Activated CD4-positive, CD25-positive, alpha-beta regulatory T cell treated with anti-CD3 and anti-CD28 coated beads, Interleukin-2, amount 50 U/mL, for 72 hours (primary cell): ENCODE measurements around the gene DAND5.
"Not testable (repeated sequence)": the region's sequence is repeated elsewhere in the genome, so short reads cannot be mapped to it uniquely, and the experiment has no call there.

Experiments used
- DNase-seq: peaks from one replicate; pipeline ENCODE4 v3.0.0; 2021

The DAND5 gene

DNA sequence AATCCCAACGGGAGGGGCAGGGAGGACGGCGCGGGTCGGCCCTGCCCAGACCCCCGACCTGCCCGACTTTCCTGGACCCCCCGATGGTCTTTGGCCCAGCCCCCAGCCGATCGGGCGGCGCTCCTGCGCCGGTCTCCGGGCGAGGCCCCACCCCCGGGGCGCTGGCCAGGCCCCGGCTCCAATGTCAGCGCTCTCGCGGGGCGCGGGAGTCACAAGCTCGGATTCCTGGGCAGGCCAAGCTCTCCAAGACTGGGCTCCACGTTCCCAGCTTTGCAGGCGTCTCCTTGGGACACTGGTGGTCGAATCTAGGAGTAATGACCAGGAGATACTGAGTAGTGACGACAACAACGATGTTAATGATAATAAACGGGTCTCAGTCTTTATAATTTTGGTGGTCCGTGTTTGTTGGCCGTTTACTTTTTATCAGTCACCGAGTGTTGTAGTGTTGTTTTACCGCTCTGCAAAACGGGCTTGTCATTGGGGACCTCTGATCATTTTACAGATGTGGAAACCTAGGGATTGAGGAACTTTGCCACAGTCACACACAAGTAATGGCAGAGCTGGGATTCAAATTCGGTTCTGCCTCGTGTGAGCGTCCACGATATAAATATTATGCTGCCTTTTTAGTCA lies 23.2 kb upstream of the DAND5 start:
- DNase-seq: peak; percentile 68

DNA sequence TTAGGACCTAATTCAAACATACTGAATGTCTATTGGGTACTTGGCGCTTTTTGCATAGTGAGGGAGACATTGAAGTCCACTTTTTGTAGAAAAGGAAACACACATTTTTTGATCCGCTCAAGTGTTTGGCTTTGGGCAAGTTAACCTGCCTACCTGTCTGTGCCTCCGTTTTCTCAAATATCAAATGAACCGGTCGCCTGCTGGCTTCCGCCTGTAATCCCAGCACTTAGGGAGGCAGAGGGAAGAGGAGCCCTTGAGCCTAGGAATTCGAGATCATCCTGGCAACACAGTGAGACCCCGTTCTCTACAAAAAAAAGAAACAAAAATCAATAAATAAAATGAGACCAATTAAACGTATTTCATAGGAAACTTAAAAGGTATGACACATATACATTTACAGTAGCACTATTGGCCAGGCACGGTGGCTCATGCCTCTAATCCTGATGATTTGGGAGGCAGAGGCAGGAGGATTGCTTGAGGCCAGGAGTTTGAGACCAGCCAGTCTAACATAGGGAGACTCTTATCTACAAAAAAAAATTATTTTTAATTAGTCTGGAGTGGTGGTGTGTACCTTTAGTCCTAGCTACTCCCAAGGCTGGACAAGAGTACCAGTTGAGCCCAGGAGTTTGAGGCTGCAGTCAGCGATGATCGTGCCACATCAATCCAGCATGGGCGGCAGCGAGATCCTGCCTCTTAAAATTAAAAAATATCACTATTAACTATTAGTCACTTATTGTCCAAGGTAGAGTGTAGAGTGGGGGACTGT lies 22.5 kb upstream of the DAND5 start:
- DNase-seq: no peak

DNA sequence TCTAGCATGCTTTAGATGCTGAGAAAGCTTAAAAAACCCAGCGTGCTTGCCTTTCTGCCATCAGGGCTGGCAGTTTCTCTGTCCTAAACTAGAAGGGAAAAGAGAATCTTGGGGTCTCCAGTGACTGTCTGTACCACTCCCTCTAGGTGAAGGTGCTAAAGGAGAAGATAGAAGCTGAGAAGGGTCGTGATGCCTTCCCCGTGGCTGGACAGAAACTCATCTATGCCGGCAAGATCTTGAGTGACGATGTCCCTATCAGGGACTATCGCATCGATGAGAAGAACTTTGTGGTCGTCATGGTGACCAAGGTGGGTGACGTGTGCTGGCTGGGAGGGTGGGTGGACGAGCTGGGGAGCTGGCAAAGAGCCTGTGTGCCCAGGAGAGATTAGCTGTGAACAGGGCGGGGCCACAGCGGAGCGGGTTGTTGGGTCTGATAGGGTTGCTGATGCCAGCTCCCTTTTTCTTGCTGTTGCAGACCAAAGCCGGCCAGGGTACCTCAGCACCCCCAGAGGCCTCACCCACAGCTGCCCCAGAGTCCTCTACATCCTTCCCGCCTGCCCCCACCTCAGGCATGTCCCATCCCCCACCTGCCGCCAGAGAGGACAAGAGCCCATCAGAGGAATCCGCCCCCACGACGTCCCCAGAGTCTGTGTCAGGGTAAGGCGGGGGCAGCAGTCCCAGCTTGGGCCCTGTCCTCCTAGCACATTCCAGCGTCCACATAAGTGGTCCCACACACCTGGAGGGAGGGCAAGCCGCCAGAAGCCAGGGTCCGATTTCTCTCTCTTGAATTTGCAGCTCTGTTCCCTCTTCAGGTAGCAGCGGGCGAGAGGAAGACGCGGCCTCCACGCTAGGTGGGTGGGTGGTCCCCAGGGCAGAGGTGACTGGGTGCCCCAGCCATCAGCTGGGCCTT lies 21.4 kb upstream of the DAND5 start:
- no peak for DNase-seq

DNA sequence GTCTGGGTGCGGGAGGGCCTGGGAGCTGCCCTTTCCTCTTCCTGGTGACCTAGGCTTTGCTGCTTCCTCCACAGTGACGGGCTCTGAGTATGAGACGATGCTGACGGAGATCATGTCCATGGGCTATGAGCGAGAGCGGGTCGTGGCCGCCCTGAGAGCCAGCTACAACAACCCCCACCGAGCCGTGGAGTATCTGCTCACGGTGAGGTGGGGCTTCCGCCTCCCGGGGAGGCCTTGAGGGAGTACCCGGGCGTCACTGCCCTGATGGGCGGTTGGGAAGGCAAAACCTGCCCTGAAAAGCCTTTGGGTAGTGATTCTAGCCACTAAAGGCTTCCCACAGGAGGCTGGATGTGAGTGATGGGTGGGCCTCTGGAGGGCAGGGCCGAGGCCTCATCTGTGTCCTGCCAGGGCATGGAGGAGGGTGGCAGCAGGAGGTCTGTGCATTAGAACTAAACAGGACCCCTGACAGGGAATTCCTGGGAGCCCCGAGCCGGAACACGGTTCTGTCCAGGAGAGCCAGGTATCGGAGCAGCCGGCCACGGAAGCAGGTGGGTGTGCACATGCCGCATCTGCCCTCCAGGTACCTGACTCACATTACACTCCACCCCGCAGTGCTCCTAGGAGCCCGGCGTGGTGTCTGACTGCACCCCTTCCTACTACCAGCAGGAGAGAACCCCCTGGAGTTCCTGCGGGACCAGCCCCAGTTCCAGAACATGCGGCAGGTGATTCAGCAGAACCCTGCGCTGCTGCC lies 20.6 kb upstream of the DAND5 start:
- no peak for DNase-seq

DNA sequence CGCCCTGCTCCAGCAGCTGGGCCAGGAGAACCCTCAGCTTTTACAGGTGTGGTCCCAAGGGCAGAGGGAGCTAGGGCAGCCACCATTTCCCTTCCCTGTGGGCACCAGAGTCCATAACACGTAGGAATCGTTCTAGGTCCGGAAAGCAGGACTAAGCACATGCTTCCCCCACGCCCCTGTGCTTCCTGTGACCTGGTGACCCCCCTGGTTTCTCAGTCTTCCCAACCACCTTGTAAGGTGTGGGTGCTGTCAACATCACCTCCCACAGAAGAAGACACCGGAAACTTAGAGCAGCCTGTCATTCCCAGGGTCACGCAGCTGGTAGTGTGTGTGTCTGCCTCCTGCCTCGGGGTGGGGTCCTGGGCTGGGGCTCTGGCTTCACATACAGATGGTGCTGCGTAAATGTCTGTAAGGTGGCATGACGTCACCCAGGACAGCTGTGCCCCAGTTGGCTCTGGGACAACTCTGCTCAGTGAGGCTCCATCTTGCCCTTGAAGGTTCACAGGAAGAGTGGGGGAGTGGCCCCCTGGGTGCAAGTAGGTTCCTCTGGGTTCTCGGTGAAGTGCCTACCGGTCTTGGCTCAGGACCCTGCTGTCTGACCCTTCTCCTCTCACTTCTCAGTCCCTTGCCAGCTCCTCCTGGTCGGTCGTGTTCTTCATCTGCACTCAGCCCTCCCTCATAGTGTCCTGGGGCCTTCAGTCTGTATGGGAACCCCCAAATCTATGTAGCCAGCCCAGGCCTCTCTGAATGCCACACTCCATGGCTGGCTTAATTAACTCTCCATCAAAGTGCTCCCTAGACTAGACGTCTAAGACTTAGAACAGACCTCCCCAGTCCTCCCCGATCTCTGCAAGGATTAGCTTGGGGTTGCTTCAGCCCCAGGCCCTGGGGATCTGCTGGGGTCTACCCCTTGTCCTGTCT lies 19.8 kb upstream of the DAND5 start:
- no peak for DNase-seq

DNA sequence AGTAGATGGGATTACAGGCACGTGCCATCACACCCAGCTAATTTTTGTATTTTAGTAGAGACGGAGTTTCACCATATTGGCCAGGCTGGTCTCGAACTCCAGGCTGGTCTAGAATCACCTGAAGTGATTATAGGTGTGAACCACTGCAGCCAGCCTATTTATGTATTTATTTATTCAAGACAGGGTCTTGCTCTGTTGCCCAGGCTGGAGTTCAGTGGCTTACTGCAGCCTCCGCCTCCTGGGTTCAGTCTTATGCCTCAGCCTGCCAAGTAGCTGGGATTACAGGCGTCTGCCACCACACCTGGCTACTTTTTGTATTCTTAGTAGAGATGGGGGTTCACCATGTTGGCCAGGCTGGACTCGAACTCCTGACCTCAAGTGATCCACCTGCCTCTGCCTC lies 17.3 kb upstream of the DAND5 start:
- not testable (repeated sequence) for DNase-seq

DNA sequence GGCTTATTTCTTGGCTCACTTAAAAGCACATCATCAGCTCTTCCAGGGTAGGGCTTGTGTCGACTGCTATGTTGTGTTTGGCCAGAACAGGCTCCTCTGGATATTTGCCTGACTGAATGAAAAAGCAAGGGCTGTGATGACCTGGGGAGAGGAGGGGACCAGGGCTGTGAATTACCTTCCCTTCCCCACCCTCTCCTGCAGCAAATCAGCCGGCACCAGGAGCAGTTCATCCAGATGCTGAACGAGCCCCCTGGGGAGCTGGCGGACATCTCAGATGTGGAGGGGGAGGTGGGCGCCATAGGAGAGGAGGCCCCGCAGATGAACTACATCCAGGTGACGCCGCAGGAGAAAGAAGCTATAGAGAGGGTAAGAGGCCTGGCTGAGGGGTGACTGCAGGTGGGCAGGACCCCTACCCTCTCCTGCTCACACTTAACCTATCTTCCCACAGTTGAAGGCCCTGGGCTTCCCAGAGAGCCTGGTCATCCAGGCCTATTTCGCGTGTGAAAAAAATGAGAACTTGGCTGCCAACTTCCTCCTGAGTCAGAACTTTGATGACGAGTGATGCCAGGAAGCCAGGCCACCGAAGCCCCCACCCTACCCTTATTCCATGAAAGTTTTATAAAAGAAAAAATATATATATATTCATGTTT lies 16.8 kb upstream of the DAND5 start:
- no peak for DNase-seq

DNA sequence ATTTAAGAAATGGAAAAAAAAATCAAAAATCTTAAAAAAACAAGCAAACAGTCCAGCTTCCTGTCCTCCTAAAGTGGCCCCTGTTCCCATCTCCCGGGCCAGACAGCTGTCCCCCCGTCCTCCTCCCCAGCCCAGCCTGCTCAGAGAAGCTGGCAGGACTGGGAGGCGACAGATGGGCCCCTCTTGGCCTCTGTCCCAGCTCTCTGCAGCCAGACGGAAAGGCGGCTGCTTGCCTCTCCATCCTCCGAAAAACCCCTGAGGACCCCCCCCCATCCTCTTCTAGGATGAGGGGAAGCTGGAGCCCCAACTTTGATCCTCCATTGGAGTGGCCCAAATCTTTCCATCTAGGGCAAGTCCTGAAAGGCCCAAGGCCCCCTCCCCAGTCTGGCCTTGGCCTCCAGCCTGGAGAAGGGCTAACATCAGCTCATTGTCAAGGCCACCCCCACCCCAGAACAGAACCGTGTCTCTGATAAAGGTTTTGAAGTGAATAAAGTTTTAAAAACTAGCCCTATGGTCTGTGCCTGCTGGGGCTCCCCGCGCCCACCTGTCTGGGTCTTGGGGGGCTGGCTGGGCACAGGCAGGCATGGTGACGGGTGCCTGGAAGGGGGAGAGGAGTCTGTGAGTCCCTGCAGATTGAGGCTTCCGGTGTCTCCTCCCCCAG lies 16.1 kb upstream of the DAND5 start:
- no peak for DNase-seq

DNA sequence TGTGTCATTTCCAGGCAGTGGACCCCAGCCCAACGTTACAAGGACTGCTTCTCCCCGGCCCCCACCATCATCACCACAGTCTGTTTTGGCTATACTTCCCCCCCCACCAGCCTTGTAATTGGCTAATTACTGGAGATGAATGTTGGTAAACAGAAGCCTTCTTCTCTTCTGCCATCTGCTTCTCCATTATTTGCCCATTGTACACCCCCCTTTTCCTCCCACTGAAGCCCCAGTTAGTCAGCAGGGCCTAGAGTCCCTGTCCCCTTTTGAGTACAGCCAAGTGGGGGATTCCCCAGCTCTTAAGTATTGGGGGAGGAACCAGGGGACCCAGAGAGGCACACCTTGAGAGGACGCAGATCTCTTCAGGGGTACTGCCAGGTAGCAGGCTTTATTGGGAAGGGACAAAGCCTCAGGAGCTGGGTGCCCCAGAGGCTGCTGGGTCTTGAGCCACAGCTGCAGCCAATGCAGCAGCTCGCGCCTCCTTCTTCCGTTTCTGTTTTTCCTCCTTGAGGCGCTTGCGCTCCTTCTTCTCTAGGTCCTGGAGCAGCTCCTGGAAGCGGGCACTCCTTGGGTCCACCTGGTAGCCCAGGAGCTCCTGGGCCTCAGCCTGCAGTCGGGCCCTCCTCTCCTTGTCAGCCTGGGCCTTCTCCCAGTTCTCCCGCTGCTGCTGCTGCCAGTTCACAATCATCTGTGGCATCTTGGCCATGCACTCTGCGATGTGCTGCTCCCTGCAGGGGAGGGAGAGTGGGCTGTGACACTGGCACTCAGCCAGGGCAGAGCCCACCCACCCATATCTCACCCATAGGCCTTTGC lies 15.4 kb upstream of the DAND5 start:
- DNase-seq: no peak

DNA sequence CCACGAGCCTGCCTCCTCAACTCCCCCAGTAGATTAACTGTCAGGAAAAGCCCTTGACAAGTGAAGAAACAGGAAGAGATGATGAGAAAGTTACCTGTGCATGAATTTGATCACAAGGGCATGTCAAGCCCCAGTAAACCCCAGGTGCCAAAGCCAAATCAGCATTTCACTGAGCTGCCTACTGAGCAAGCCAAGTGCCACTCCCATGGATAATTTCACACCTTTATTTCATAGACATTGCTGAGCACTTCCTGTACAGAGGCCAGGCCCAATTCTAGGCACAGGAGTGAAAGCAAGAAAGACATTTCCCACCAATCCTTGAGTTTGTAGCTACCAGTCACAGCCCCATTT lies 14.8 kb upstream of the DAND5 start:
- no peak for DNase-seq

DNA sequence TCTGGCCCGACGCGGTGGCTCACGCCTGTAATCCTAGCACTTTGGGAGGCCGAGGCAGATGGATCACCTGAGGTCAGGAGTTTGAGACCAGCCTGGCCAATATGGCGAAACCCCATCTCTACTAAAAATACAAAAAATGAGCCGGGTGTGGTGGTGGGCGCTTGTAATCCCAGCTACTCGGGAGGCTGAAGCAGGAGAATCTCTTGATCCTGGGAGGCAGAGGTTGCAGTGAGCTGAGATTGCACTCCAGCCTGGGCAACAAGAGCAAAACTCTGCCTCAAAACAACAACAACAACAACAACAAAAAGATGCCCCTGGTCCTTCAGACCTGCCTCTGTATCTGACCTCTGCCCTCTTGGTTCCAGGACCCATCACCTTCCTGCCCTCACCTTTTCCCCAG lies 13.8 kb upstream of the DAND5 start:
- not testable (repeated sequence) for DNase-seq

DNA sequence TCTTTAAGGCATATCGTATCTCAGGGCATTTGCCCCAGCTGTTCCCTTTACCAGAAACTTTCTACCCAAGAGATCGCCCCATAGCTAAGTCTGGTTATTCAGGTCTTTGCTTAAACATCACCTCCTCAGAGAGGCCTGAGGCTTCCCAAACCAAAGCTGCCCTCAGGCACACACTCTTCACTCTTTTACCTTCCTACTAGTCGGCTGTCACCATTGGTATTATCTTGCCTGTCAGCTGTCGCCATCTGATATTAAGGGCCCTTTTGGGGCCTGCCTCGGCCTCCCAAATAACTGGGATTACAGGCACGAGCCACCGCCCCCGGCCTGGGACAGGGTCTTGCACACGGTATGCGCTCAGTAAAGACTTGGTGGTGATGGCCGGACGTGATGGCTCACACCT lies 13.4 kb upstream of the DAND5 start:
- DNase-seq: no peak

DNA sequence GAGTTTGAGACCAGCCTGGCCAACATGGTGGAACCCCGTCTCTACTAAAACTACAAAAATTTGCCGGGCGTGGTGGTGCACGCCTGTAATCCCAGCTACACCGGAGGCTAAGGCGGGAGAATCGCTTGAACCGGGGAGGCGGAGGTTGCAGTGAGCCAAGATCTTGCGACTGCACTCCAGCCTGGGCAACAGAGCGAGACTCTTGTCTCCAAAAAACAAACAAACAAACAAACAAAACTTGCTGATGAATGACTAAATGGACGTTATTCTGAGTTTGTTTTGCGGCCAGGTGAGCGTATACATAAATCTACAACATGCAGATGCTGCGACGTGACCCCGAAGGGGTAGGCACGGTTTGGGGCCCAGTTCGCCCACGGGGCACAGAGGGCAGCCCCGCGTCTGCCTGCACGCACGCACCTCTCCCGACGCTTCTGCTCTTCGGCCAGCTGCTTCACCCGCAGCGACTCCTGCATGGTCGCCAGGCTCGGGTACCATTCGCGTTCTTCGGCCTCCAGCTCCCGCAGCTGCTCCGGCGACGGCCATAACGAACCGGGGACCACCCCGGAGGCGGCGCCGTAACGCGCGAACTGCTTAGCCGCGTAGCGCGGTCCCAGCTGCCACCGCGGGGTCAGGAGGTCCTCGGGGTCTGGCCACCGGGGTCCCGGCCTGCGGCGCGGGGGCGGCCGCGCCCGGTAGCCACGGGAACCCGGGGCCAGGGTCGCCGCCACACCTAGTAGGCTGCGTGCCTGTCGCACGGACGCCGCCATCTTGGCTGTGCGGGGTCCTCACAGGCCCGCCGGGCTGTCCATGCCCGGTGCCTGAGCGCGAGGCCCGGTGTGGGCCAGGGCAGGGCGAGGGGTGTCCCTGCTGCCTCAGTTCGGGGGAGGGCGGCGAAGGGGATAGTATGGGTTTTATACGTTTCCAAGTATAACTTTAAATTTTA lies 12.7 kb upstream of the DAND5 start, which contains the start of gene GADD45GIP1:
GADD45GIP1 (minus strand) TSS at position 778 of the 943 bp plus-strand sequence; CDS start at position 767, 11 bp downstream.
- DNase-seq: peak; percentile 89

DNA sequence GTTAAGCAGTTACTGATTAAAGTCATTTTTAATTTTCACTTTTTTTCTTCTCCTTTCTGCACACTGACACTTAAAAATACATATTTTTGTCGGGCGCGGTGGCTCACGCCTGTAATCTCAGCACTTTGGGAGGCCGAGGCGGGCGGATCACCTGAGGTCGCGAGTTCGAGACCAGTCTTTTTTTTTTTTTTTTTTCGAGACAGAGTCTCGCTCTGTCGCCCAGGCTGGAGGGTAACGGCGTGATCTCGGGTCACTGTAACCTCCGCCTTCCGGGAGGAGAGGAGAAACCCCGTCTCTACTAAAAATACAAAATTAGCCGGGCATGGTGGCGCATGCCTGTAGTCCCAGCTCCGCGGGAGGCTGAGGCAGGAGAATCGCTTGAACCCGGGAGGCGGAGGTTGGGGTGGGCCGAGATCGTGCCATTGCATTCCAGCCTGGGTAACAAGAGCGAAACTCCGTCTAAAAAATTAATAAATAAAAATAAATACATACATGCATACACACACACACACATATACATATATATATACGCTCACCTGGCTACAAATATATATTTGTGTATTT lies 11.9 kb upstream of the DAND5 start:
- not testable (repeated sequence) for DNase-seq

DNA sequence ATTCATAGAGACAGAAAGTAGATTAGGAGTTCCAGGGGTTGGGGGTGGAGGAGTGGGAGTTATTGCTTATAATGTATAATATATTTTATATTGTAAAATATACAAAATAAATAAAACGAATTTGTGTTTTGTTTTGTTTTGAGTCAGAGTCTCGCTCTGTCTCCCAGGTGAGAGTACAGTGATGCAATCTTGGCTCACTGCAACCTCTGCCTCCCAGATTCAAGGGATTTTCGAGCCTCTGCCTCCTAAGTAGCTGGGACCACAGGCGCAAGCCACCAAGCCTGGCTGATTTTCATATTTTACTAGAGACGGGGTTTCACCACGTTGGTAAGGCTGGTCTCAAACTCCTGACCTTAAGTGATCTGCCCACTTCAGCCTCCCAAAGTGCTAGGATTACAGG lies 9.9 kb upstream of the DAND5 start:
- DNase-seq: no peak

DNA sequence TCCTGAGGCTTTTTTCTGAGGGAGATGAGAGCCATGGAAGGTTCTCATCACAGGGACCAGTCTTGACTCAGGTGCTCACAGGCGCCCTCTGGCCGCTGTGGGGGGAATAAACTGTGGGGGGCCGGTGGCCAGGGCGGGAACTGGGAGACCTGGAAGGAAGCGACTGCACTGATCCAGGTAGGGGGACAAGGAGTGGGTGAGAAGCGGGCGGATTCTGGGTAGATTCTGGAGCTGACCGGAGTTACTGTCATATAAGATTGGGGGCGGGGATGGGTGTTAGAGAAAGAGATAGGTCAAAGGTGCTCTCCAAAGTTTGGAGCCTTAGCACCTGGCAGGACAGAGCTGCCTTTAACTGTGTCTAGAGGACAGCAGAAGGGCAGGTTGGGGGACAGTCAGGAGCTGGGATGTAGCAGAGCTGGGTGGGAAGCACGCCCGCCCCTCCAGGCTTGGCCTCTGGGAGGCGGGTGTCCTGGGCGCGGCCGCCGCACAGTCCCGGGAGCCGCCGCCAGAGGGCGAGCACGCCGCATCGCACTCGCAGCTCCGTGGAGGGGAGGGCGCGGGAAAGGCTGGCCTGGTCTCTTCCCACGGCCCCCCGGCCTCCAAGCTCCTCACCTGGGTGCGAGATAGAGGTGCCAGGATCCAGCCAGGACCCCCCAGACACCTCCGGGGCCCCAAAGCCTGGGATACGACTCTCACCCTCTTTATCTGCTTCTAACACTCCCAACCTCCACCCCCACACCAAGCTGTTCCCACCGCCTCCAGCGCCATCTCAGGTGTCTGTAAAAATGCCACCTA lies 4.2 kb upstream of the DAND5 start:
- peak; percentile 93 for DNase-seq

DNA sequence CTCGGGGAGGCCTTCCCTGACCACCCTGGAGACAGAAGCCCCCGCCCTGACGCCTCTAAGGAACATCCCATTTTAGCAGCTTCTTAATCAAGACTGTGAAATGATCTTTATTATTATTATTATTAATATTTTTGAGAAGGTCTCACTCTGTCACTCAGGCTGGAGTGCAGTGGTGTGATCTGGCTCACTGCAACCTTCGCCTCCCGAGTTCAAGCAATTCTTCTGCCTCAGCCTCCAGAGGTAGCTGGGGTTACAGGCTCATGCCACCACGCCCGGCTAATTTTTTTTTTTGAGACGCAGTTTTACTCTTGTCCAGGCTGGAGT lies 3.6 kb upstream of the DAND5 start:
- DNase-seq: no peak

DNA sequence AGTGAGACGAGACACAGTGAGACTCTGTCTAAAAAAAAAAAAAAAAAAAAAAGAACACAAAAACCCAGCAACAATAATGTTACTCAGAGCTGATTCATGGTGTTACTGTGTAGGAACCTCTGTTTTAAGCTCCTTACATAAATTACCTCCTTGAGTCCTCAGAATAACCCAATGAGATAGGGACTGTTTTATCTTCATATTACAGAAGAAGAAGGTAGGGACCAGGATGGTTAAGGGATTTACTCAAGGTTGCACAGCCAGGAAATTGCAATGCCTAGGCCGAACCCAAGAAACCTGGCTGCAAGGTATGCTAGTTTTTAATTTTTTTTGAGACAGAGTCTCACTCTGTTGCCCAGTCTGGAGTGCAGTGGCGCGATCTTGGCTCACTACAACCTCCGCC lies 1.5 kb upstream of the DAND5 start:
- no peak for DNase-seq
